Astrocyte (in vitro differentiated cells and primary cell): ENCODE results near the gene SEMA6A.

Experiments
- EZH2 ChIP-seq: IDR thresholded peaks from 2 replicates; pipeline ENCODE4 v1.6.1; 2012; ENCODE audit warnings: mild to moderate bottlenecking, low read length, inconsistent platforms; ENCODE audit not compliant: insufficient read depth
- TF ChIP-seq, protein P1 (sequence below): IDR thresholded peaks from 2 replicates; pipeline ENCODE4 v1.5.1; 2011; ENCODE audit warnings: low read depth, mild to moderate bottlenecking, inconsistent platforms, low read length, moderate library complexity; ENCODE audit not compliant: insufficient read depth

DNA sequence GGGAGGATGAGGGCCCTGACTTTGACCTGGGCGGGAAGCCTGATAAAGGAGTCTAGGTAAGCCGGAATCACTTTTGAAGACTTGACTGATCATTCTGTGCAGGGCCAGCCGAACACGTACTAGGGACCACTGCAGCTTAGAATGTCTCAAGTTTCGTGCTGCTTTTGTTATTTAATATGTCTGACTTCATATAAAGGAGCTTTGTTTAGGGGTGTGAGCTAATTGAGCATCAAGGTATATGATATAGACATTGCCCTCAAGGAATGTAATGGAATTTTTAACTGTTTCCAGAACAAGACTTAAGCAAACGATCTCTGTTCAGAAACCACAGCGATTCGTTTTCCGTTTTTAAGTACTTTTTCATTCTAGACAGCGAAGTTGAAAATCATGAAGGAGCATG lies 173.0 kb downstream of the SEMA6A start:
- TF ChIP-seq, protein P1, sequence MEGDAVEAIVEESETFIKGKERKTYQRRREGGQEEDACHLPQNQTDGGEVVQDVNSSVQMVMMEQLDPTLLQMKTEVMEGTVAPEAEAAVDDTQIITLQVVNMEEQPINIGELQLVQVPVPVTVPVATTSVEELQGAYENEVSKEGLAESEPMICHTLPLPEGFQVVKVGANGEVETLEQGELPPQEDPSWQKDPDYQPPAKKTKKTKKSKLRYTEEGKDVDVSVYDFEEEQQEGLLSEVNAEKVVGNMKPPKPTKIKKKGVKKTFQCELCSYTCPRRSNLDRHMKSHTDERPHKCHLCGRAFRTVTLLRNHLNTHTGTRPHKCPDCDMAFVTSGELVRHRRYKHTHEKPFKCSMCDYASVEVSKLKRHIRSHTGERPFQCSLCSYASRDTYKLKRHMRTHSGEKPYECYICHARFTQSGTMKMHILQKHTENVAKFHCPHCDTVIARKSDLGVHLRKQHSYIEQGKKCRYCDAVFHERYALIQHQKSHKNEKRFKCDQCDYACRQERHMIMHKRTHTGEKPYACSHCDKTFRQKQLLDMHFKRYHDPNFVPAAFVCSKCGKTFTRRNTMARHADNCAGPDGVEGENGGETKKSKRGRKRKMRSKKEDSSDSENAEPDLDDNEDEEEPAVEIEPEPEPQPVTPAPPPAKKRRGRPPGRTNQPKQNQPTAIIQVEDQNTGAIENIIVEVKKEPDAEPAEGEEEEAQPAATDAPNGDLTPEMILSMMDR = no peak
- TF ChIP-seq EZH2 = no peak
